ENCODE measurements around the gene NDUFV3. TPM values are rescaled to one million over a fixed set of nuclear protein-coding genes. Genes with fewer than 3 reads are reported as not detected.
"Not testable (repeated sequence)": the region's sequence is repeated elsewhere in the genome, so short reads cannot be mapped to it uniquely, and the experiment has no call there.

Gene NDUFV3
- total RNA-seq, 1 experiment from 2014 or later = 39.6 TPM

DNA sequence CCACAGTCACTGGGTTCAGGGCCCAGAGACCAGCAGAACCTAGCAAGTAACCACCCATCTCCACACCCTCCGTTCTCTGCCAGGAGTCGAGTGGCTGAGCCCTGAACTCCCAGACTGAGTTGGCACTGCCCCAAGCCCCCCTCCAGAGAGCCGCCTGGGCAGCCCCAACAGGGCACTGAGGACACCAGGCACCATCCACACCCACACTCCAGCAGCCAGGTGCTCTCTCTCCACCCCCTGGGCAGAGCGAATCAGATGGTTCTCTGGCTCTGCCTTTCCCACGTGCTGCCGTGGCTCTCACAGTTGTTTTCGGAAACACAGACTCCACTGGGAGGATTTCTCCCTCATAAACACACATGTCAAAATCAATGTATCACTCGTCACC lies 27.3 kb upstream of the NDUFV3 start:
- no peaks in the 10 kb centered on the region for H3K27me3 ChIP-seq (replicated peaks; ENCODE audit: insufficient read depth, low read depth, low read length, poor library complexity)
- no peak for TF ChIP-seq EZH2 (IDR thresholded peaks at IDR 0.05; ENCODE audit: borderline replicate concordance, low read depth, low read length, poor library complexity, severe bottlenecking)
- TF ChIP-seq, protein P1, sequence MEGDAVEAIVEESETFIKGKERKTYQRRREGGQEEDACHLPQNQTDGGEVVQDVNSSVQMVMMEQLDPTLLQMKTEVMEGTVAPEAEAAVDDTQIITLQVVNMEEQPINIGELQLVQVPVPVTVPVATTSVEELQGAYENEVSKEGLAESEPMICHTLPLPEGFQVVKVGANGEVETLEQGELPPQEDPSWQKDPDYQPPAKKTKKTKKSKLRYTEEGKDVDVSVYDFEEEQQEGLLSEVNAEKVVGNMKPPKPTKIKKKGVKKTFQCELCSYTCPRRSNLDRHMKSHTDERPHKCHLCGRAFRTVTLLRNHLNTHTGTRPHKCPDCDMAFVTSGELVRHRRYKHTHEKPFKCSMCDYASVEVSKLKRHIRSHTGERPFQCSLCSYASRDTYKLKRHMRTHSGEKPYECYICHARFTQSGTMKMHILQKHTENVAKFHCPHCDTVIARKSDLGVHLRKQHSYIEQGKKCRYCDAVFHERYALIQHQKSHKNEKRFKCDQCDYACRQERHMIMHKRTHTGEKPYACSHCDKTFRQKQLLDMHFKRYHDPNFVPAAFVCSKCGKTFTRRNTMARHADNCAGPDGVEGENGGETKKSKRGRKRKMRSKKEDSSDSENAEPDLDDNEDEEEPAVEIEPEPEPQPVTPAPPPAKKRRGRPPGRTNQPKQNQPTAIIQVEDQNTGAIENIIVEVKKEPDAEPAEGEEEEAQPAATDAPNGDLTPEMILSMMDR (conservative IDR thresholded peaks at IDR 0.05; ENCODE audit: low read depth, low read length) = no peak
- no peaks in the 10 kb centered on the region for H3K9me3 ChIP-seq (ENCODE audit: low read depth, low read length, poor library complexity, severe bottlenecking)
- peak overlapping the region; percentile 40 for H3K27ac ChIP-seq (ENCODE audit: low read depth, low read length, poor library complexity, severe bottlenecking)
- DNase-seq (ENCODE audit: low spot score) = peak; percentile 28
- intact Hi-C loops (cut with micrococcal nuclease; ENCODE audit: unreplicated experiment) = loop anchor here (1.0 kb wide), 1 partner anchor 9 kb away; no protein-coding TSS in a partner anchor
- H3K36me3 ChIP-seq (ENCODE audit: insufficient read depth, low read length, poor library complexity, severe bottlenecking) = peaks cover 60% of the 10 kb centered on the region
- no TSS peak for BruUV-seq (replicated peaks)
- ChIA-PET CTCF (no interaction called here), POLR2A (ENCODE audit: low non-redundant PET) (no interaction called here)
- H3K4me1 ChIP-seq (ENCODE audit: insufficient read depth, low read length, poor library complexity, severe bottlenecking) = peaks cover 11% of the 10 kb centered on the region
- no peak overlapping the region for H3K4me3 ChIP-seq (ENCODE audit: low read depth, low read length, poor library complexity, severe bottlenecking)

DNA sequence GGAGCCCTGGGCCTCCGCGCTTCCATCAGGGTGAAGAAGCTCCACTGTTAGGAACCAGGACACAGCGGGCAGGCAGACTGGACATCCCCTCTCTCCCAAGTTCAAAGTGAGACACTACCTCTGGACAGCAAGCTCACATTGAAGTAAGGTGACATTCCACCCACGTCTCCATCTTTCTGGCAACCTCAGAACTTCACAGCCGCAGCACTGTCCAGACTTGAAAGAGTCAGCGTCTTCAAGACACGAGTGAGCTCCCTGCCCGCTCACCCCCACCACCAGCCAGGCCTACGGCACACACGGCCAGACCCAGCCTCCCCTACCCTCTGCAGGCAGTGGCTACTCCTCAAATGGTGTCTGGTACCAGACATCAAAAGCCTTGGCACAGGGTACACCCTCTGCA lies 24.9 kb upstream of the NDUFV3 start:
- BruUV-seq (replicated peaks) = no TSS peak
- H3K4me1 ChIP-seq (ENCODE audit: insufficient read depth, low read length, poor library complexity, severe bottlenecking) = no peaks in the 10 kb centered on the region
- no peak for DNase-seq (ENCODE audit: low spot score)
- ChIA-PET CTCF (no interaction called here), POLR2A (ENCODE audit: low non-redundant PET) (no interaction called here)
- intact Hi-C loops (cut with micrococcal nuclease; ENCODE audit: unreplicated experiment) = no loop called here
- H3K36me3 ChIP-seq (ENCODE audit: insufficient read depth, low read length, poor library complexity, severe bottlenecking) = peaks cover 57% of the 10 kb centered on the region
- no peak overlapping the region for H3K27ac ChIP-seq (ENCODE audit: low read depth, low read length, poor library complexity, severe bottlenecking)
- TF ChIP-seq, protein P1 (conservative IDR thresholded peaks at IDR 0.05; ENCODE audit: low read depth, low read length) = no peak
- TF ChIP-seq EZH2 (IDR thresholded peaks at IDR 0.05; ENCODE audit: borderline replicate concordance, low read depth, low read length, poor library complexity, severe bottlenecking) = no peak
- no peaks in the 10 kb centered on the region for H3K9me3 ChIP-seq (ENCODE audit: low read depth, low read length, poor library complexity, severe bottlenecking)
- H3K27me3 ChIP-seq (replicated peaks; ENCODE audit: insufficient read depth, low read depth, low read length, poor library complexity) = no peaks in the 10 kb centered on the region
- no peak overlapping the region for H3K4me3 ChIP-seq (ENCODE audit: low read depth, low read length, poor library complexity, severe bottlenecking)

DNA sequence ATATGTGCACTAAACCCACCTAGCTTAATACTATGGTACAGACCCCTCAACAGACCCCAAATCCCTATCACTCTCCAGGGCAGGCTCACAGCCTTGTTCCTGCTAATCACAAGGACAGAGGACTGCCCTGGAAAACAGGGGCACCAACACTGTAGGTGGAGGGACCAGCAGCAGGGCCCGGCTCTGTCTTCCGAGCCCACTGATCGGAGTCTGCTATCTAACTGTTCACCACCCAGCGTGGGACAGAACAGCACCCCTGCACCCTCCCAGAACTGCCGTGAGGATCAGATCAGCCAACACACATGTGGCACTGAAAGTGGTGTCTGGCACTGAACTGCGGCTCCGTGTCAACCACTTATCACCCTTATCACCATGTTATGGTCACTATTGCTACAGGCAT lies 20.0 kb upstream of the NDUFV3 start:
- ChIA-PET CTCF (no interaction called here), POLR2A (ENCODE audit: low non-redundant PET) (no interaction called here)
- H3K4me3 ChIP-seq (ENCODE audit: low read depth, low read length, poor library complexity, severe bottlenecking) = no peak overlapping the region
- no peaks in the 10 kb centered on the region for H3K9me3 ChIP-seq (ENCODE audit: low read depth, low read length, poor library complexity, severe bottlenecking)
- TF ChIP-seq, protein P1 (conservative IDR thresholded peaks at IDR 0.05; ENCODE audit: low read depth, low read length) = no peak
- no peak for TF ChIP-seq EZH2 (IDR thresholded peaks at IDR 0.05; ENCODE audit: borderline replicate concordance, low read depth, low read length, poor library complexity, severe bottlenecking)
- H3K36me3 ChIP-seq (ENCODE audit: insufficient read depth, low read length, poor library complexity, severe bottlenecking) = peaks cover 60% of the 10 kb centered on the region
- intact Hi-C loops (cut with micrococcal nuclease; ENCODE audit: unreplicated experiment) = no loop called here
- no peaks in the 10 kb centered on the region for H3K27me3 ChIP-seq (replicated peaks; ENCODE audit: insufficient read depth, low read depth, low read length, poor library complexity)
- no peaks in the 10 kb centered on the region for H3K4me1 ChIP-seq (ENCODE audit: insufficient read depth, low read length, poor library complexity, severe bottlenecking)
- DNase-seq (ENCODE audit: low spot score) = no peak
- no TSS peak for BruUV-seq (replicated peaks)
- no peak overlapping the region for H3K27ac ChIP-seq (ENCODE audit: low read depth, low read length, poor library complexity, severe bottlenecking)

DNA sequence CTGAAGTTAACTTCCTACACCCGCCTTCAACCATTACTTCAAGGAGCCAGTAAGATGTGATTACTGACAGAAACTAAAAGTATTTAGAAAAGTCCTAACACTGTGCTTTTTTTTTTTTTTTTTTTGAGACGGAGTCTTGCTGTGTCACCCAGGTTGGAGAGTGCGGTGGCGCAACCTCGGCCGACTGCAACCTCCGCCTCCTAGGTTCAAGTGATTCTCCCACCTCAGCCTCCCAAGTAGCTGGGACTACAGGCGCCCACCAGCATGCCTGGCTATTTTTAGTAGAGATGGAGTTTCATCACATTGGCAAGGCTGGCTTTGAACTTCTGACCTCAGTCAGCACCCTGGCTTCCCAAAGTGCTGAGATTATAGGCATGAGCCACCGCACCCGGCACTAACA lies 17.3 kb upstream of the NDUFV3 start:
- BruUV-seq (replicated peaks); POLR2A ChIA-PET (ENCODE audit: low non-redundant PET); H3K4me1 ChIP-seq (ENCODE audit: insufficient read depth, low read length, poor library complexity, severe bottlenecking); H3K27me3 ChIP-seq (replicated peaks; ENCODE audit: insufficient read depth, low read depth, low read length, poor library complexity); DNase-seq (ENCODE audit: low spot score); intact Hi-C loops (cut with micrococcal nuclease; ENCODE audit: unreplicated experiment); CTCF ChIA-PET; H3K4me3 ChIP-seq (ENCODE audit: low read depth, low read length, poor library complexity, severe bottlenecking); H3K27ac ChIP-seq (ENCODE audit: low read depth, low read length, poor library complexity, severe bottlenecking); H3K9me3 ChIP-seq (ENCODE audit: low read depth, low read length, poor library complexity, severe bottlenecking): not testable (repeated sequence)
- H3K36me3 ChIP-seq (ENCODE audit: insufficient read depth, low read length, poor library complexity, severe bottlenecking) = peaks cover 35% of the 10 kb centered on the region
